ENCODE measurements around the gene SIPA1.
"Not testable (repeated sequence)": the region's sequence is repeated elsewhere in the genome, so short reads cannot be mapped to it uniquely, and the experiment has no call there.

The SIPA1 gene

DNA sequence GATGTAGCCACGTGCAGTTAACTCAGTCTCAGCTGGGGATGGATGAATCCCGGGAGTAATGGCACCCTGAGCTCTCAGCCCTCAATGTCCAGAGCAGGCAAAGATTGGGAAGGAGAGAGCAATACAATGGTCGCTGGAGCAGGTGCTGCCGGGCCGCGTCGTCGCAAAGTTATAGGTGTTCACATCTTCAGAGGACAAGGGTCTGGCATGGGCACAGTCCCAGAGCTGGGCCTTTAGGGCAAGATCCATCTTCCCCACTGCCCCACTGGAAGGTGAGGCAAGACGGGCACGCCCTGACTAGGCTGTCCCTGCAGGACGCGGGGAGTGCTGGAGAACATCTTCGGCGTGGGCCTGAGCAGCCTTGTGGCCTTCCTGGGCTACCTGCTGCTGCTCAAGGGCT lies 14.7 kb upstream of the SIPA1 start:
- DNase-seq (ENCODE audit: low spot score) = no peak

DNA sequence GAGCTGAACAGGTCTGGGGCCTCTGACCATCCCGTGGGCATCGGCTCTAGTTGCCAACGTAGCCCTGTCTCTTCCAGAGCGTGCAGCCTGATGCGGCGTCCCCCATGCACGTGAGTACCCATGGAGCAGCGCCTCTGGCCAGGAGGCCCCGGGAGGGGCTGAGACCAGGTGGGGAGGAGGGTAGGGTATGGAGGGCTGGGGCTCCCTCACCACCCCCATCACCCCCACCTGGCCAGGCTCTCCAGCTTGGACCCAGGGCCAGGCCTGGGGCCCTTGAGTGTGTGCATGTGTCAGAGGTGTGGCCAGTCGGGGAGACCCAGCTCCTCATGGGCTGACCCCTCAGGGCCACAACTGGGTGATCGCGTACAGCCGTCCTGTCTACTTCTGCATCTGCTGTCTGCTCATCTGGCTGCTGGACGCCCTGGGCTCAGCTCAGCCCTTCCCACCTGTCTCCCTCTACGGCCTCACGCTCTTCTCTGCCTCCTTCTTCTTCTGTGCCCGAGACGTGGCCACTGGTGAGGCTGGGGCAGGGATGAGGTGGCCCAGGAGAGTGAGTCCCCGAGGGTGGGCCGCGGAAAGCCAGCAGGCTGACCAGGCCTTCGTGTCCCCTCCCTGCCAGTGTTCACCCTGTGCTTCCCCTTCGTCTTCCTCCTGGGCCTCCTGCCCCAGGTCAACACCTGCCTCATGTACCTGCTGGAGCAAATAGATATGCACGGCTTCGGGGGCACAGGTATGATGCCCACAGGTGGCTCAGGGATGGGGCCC lies 13.9 kb upstream of the SIPA1 start:
- no peak for DNase-seq (ENCODE audit: low spot score)

DNA sequence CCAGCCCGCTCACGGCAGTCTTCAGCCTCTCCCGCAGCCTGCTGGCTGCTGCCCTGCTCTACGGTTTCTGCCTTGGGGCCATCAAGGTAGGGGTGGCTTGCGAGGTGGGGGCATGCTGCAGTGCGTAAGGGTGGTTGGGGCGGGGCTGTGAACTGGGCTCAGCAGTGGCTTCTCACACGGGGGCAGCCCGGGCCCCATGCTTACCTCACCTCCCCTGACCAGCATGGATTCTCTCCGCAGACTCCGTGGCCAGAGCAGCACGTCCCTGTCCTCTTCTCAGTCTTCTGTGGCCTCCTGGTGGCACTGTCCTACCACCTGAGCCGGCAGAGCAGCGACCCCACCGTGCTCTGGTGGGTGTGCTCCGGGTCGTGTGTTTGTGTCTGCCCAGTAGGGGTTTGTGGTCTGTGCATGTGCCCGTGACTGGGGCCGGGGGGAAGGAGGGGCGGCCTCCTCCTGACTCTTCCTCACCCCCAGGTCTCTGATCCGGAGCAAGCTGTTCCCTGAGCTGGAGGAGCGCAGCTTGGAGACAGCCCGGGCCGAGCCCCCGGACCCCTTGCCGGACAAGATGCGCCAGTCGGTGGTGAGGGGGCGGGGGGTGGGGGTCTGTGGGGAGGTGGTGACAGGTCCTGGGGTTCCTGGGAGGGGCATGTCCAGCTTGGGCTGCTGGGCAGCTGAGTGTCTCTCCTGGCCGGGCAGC lies 12.8 kb upstream of the SIPA1 start:
- no peak for DNase-seq (ENCODE audit: low spot score)

DNA sequence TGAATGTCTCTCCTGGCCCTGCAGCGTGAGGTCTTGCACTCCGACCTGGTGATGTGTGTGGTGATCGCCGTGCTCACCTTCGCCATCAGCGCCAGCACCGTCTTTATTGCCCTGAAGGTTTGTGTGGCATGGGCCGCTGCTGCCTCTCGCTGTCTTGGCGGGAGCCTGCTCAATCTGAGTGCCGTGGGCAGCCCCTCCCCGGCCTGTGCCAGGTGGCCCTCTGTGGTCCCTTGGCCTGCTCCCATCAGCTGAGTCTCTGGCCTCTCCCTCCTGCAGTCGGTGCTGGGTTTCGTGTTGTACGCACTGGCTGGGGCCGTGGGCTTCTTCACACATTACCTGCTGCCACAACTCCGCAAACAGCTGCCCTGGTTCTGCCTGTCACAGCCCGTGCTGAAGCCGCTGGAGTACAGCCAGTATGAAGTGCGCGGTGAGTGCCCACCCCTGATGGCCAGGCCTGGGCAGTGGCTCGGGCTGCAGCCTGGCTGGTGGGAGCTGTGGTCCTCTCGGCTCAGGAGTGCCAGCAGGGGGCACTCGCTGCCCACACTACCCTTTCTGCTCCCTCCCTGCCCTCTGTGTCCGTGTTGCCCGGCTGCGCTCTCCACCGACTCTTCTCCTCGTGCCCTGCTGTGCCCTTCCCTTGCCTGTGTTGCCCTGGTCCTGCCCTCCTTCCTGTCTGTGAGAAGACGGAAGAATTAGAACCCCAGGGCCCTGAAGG lies 12.1 kb upstream of the SIPA1 start:
- no peak for DNase-seq (ENCODE audit: low spot score)

- DNase-seq (ENCODE audit: low spot score) = no peak
These were observed 10.7 kb upstream of the SIPA1 start for GRCh38 chr11:65627202-65627601.

DNA sequence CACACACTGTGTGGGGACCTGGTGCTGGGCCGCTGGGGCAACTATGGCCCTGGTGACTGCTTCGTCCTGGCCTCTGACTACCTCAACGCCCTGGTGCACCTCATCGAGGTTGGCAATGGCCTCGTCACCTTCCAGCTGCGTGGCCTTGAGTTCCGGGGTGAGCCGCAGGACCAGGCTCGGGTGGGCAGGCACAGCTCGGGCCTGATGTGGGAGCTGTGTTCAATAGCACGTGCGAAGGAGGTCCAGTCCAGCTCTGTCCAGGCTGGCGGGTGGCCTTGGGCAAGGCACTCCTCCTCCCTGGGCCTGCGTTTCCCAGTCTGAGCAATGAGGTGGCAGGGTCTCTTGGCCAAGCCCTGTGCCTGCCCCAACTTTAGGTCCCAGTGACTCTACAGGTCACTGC lies 8.3 kb upstream of the SIPA1 start:
- DNase-seq (ENCODE audit: low spot score) = no peak

DNA sequence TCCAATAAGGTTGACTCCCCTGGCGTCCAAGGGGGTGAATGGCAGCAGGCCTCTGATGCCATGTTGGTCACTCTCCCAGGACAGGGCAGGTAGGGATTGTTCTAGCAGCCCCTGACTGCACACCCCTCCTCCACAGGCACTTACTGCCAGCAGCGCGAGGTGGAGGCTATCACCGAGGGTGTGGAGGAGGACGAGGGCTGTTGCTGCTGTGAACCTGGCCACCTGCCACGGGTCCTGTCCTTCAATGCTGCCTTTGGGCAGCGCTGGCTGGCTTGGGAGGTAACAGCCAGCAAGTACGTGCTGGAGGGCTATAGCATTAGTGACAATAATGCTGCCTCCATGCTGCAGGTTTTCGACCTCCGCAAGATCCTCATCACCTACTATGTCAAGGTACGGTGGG lies 7.7 kb upstream of the SIPA1 start:
- DNase-seq (ENCODE audit: low spot score) = no peak

DNA sequence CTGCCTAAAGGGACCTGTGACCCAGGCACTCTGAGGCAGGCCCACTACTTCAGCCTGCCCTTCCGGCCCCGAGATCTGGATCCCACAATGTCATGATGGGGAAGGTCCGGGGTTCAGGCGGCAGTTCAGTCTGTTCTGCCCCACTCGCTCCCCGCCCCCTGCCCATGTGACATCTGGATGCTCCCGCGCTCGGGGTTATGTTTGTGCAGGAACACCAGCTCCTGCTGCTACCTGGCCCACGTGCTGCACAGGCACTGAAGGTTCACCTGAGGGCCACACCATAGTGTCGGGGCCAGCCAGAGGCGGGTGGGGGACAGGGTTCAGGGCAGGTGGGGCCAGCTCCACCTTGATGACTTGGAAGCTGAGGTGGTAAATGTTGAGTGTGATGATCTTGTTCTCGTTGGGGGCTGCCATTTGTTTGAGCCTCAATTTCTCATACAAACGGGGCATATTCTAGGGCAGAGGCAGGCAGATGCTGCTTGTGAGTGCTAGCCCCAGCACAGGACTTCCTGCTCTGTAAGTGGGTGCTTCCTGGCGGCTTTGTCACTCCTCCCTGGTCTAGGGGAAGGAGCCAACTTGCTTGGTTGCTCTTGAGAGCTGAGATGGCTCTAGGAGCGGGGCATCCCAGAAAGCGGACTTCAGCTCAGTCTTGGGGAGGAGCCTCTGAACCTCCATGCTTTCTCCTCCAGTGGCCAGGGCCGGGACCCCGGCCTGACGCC lies 4.4 kb upstream of the SIPA1 start:
- DNase-seq (ENCODE audit: low spot score) = no peak

DNA sequence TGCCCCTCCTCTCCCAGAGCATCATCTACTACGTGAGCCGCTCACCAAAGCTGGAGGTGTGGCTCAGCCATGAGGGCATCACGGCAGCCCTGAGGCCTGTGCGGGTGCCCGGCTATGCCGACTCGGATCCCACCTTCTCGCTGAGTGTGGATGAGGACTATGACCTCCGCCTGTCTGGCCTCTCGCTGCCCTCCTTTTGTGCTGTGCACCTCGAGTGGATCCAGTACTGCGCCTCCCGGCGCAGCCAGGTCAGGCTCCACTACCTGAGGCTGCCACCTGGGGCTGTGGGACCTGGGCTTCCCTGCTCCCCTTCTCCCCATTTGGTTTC lies 3.8 kb upstream of the SIPA1 start:
- DNase-seq (ENCODE audit: low spot score) = no peak

GRCh38 chr11:65634440-65634839 lies 3.5 kb upstream of the SIPA1 start:
- no peak for DNase-seq (ENCODE audit: low spot score)

DNA sequence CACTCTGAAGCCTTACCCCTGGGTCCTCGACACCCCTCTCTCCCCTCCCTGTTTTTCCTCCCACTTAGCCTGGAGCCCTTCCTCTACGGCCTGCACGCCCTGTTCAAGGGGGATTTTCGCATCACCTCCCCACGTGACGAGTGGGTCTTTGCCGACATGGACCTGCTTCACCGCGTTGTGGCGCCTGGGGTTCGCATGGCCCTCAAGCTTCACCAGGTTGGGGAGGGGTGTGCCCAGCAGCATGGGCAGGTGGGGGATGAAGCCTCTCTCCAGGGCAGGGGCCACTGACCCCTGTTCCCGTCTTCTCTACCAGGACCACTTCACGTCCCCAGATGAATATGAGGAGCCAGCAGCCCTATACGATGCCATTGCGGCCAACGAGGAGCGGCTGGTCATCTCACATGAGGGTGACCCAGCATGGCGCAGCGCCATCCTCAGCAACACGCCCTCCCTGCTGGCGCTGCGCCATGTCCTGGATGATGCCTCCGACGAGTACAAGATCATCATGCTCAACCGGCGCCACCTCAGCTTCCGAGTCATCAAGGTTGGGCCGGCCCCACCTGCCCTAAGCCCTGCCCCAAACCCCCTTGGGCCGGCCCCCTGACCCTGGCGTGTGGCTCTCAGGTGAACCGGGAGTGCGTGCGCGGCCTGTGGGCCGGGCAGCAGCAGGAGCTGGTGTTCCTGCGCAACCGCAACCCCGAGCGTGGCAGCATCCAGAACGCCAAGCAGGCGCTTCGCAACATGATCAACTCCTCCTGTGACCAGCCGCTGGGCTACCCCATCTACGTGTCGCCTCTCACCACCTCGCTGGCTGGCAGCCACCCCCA lies 2.8 kb upstream of the SIPA1 start:
- DNase-seq (ENCODE audit: low spot score) = no peak

DNA sequence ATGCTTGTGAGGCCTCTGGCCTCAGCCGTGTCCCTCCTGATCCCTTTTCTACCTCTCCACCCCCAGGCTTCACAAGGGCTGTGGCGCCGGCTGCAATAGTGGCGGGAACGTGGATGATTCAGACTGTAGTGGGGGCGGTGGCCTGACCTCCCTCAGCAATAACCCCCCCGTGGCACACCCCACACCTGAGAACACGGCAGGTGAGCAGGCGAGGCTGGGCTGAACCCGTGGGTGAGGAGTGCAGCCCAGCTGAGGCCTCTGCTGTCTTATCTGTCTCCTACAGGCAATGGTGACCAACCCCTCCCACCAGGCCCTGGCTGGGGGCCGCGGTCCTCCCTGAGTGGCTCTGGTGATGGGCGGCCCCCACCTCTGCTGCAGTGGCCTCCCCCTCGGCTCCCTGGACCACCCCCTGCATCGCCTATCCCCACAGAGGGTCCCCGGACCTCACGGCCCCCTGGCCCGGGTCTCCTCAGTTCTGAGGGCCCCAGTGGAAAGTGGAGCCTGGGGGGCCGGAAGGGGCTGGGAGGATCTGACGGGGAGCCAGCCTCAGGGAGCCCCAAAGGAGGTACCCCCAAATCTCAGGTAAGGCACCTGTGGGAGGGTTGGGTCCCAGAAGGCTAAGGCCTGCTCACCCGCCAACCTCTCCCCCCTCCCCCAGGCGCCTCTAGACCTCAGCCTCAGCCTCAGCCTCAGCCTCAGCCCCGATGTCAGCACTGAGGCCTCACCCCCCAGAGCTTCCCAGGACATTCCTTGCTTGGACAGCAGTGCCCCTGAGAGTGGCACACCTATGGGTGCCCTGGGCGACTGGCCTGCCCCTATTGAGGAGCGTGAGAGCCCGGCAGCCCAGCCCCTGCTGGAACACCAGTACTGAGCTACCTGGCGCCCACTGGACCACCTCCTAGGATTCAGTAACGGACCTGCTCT lies 1.5 kb upstream of the SIPA1 start:
- DNase-seq (ENCODE audit: low spot score) = no peak

DNA sequence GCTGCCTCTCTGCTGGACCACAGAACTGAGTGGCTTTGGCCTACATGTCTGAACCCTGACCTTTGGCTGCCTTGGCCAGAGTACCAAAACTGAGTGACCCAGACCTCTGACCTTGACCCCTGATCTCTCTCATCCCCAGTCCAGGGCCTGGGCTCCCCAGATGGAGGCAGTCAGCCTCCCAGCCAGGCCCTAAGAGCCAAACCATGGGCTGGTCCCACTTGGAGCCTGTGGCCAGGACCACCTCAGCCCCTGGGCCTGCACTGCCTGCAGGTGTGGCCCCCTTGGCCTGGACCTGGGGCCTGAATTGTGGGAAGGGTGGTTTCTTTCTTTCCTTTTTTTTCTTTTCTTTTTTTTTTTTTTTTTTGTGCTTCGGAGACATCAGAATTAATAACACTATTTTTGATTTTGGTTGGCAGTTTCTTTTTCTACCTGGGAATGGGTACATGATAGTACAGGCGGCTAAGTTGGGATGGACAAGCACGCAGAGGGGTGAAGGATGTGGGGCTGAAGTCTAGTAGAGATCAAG lies 806 bp upstream of the SIPA1 start:
- no peak for DNase-seq (ENCODE audit: low spot score)

DNA sequence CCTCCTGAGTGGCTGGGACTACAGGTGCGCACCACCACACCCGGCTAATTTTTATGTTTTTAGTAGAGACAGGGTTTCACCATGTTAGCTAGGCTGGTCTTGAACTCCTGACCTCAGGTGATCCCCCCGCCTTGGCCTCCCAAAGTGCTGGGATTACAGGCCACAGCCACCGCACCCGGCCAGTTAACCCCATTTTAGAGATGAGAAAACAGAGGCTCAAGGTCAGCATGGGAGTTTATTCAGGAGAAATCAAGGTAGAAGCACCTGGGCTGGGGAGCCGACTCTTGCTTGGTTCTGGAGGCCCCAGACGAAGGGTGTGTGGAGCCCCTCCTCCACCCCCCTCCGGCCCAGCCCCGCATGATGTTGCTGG lies 1.3 kb downstream of the SIPA1 start:
- DNase-seq (ENCODE audit: low spot score) = not testable (repeated sequence)

DNA sequence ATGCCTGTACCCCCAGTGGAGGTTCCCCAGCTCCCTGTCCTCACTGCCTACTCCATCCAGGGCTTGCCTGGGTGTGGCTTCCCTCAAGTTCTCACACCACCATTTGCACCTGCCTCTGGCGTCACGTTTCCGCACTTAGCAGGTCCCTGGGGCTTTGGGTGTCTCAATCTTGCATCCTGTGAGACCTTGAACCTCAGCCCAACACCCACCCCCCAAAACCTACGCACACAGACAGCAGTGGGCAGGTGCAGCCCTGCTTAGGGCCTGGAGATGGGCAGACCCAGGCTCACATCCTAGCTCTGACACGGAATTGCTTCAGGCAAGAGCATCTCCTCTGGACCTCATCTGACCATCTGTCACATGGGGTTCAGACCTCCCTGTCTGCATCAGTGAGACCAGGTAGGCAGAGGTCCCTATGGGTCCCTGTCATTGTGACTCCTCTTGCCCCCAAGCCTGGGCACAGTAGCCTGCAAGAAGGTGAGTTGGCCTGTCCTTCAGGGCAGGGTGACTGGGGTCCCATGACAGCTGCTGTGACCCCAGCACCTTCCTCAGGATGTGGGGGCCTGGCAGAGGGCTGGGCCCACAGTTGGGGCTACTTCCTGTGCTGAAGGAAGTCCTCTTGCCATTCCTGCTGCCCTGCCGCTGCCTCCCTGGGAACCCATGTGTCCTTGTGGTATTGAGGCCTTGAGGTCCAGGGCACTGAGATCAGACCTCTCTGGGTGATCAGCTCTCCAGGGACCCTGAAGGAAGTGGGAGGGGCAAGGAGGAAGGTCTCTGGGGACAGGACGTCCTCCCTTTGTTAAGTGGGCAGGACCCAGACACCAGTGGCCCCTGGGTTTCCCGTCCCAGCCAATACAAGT lies 2.0 kb downstream of the SIPA1 start:
- DNase-seq (ENCODE audit: low spot score) = no peak

DNA sequence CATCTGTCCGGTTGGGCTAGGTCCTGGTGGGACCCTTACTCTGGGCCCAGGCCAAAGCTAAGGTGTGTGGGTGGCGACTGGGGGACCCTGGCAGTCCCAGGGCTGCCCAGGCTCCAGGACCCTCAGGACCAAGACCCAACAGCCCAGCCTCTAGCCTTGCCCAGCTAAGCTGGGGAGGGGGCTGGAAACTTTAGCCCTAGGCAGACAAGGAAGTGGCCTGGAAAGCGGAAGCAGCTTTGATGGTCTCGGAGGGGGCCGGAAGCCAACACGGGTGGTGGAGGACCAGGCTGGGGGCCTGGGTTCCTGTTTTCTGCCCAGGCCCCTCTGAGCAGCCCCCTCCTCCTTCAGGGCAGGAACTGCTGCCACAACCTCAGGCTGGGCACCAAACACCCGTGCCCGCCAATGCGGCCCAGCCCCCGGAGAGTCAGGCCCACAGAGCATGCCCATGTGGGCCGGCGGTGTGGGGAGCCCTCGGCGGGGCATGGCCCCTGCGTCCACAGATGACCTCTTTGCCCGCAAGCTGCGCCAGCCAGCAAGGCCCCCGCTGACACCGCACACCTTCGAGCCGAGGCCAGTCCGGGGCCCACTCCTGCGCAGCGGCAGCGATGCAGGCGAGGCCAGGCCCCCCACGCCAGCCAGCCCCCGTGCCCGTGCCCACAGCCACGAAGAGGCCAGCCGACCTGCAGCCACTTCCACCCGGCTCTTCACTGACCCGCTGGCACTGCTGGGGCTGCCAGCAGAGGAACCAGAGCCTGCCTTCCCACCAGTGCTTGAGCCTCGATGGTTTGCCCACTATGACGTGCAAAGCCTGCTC lies 2.8 kb downstream of the SIPA1 start:
- no peak for DNase-seq (ENCODE audit: low spot score)

DNA sequence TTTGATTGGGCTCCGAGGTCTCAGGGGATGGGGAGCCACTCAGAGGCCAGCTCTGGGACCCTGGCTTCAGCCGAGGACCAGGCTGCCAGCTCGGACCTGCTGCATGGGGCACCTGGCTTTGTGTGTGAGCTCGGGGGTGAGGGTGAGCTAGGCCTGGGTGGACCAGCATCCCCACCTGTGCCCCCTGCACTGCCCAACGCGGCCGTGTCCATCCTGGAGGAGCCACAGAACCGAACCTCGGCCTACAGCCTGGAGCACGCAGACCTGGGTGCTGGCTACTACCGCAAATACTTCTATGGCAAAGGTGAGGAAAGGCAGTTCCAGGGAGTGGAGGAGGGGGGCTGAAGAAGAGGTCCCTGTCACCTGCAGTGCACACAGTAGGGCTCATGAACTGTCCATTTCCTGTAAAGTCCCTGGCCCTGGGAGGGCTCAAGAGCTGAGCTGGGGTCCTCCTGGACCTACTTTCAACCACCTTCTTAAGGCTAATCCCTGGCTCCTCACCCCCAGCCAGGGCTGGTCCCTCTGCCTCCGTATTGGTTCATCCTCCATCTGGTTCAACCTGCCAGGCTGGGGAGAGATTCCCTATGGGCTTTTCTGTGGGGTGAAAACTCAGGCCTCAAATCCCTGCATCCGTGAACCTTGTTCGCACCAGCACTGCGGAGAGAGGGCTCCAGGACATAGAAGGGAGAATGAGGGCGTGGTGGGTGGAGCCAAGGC lies 3.6 kb downstream of the SIPA1 start:
- DNase-seq (ENCODE audit: low spot score) = no peak

Data from SW480 (cell line).